Measurements from ENCODE around the gene DPY30.

Gene DPY30

GRCh38 chr2:32064021-32064601 is 24.5 kb upstream of the DPY30 start:
- no peaks in the 10 kb centered on the region for H3F3A ChIP-seq (ENCODE audit: insufficient read depth)
- H3K4me3 ChIP-seq (ENCODE audit: insufficient read depth, low read length, poor library complexity, severe bottlenecking), result peak overlapping the region; percentile 86
- peaks cover 21% of the 10 kb centered on the region; the same call in 1 of the 2 replicates for H3K79me2 ChIP-seq (ENCODE audit: insufficient read depth, low read length)
- H3K36me3 ChIP-seq (ENCODE audit: low read length), result no peaks in the 10 kb centered on the region
- H3K9me2 ChIP-seq (replicated peaks; ENCODE audit: insufficient read depth, low read length), result no peaks in the 10 kb centered on the region
- no peaks in the 10 kb centered on the region for H3K9me3 ChIP-seq (ENCODE audit: insufficient read depth, low read length)
- H3K27ac ChIP-seq (ENCODE audit: low read depth, low read length), result peak overlapping the region; percentile 76
- H3K9ac ChIP-seq (ENCODE audit: low read length), result peak overlapping the region; percentile 86
- H3K27me3 ChIP-seq (ENCODE audit: low read length), result no peaks in the 10 kb centered on the region
- H3K4me2 ChIP-seq (ENCODE audit: low read depth, low read length, poor library complexity, severe bottlenecking), result peak overlapping the region; percentile 86
- TF ChIP-seq EZH2phosphoT487 (conservative IDR thresholded peaks at IDR 0.05; ENCODE audit: low read length), result no peak
- no peak for TF ChIP-seq CTCF (IDR thresholded peaks at IDR 0.05; ENCODE audit: insufficient read depth, low read length, poor library complexity, severe bottlenecking)
- H2AFZ ChIP-seq (ENCODE audit: low read depth, low read length, severe bottlenecking), result peak overlapping the region; percentile 23
- H4K20me1 ChIP-seq (ENCODE audit: low read depth, low read length), result no peaks in the 10 kb centered on the region

GRCh38 chr2:32063310-32064020 is 23.9 kb upstream of the DPY30 start, which contains the start of gene SPAST:
TSS of gene SPAST (plus strand) at chr2:32063556. CDS start at chr2:32063832, 276 bp downstream.
- no peaks in the 10 kb centered on the region for H3F3A ChIP-seq (ENCODE audit: insufficient read depth)
- H3K9me3 ChIP-seq (ENCODE audit: insufficient read depth, low read length), result no peaks in the 10 kb centered on the region
- no peaks in the 10 kb centered on the region for H3K9me2 ChIP-seq (replicated peaks; ENCODE audit: insufficient read depth, low read length)
- H3K9ac ChIP-seq (ENCODE audit: low read length), result peak within 1 kb of the TSS; percentile 86
- peaks cover 17% of the 10 kb centered on the region; the same call in 1 of the 2 replicates for H3K79me2 ChIP-seq (ENCODE audit: insufficient read depth, low read length)
- peak within 1 kb of the TSS; percentile 86 for H3K4me2 ChIP-seq (ENCODE audit: low read depth, low read length, poor library complexity, severe bottlenecking)
- peak within 1 kb of the TSS; percentile 76 for H3K27ac ChIP-seq (ENCODE audit: low read depth, low read length)
- H3K27me3 ChIP-seq (ENCODE audit: low read length), result no peaks in the 10 kb centered on the region
- no peak for TF ChIP-seq CTCF (IDR thresholded peaks at IDR 0.05; ENCODE audit: insufficient read depth, low read length, poor library complexity, severe bottlenecking)
- TF ChIP-seq EZH2phosphoT487 (conservative IDR thresholded peaks at IDR 0.05; ENCODE audit: low read length), result no peak
- H3K36me3 ChIP-seq (ENCODE audit: low read length), result no peaks in the 10 kb centered on the region
- H3K4me3 ChIP-seq (ENCODE audit: insufficient read depth, low read length, poor library complexity, severe bottlenecking), result peak within 1 kb of the TSS; percentile 86
- no peaks in the 10 kb centered on the region for H4K20me1 ChIP-seq (ENCODE audit: low read depth, low read length)
- peak within 1 kb of the TSS; percentile 98 for H2AFZ ChIP-seq (ENCODE audit: low read depth, low read length, severe bottlenecking)

- no peaks in the 10 kb centered on the region for H3K9me3 ChIP-seq (ENCODE audit: insufficient read depth, low read length)
- peak overlapping the region; percentile 86 for H3K4me3 ChIP-seq (ENCODE audit: insufficient read depth, low read length, poor library complexity, severe bottlenecking)
- H3K36me3 ChIP-seq (ENCODE audit: low read length), result no peaks in the 10 kb centered on the region
- peak overlapping the region; percentile 84 for H3K4me2 ChIP-seq (ENCODE audit: low read depth, low read length, poor library complexity, severe bottlenecking)
- no peaks in the 10 kb centered on the region for H3K9me2 ChIP-seq (replicated peaks; ENCODE audit: insufficient read depth, low read length)
- H3K27ac ChIP-seq (ENCODE audit: low read depth, low read length), result no peak overlapping the region
- no peak for TF ChIP-seq EZH2phosphoT487 (conservative IDR thresholded peaks at IDR 0.05; ENCODE audit: low read length)
- no peak for TF ChIP-seq CTCF (IDR thresholded peaks at IDR 0.05; ENCODE audit: insufficient read depth, low read length, poor library complexity, severe bottlenecking)
- no peaks in the 10 kb centered on the region for H3F3A ChIP-seq (ENCODE audit: insufficient read depth)
- no peaks in the 10 kb centered on the region for H4K20me1 ChIP-seq (ENCODE audit: low read depth, low read length)
- peak overlapping the region; percentile 86 for H3K9ac ChIP-seq (ENCODE audit: low read length)
- peaks cover 14% of the 10 kb centered on the region; the same call in 1 of the 2 replicates for H3K79me2 ChIP-seq (ENCODE audit: insufficient read depth, low read length)
- H2AFZ ChIP-seq (ENCODE audit: low read depth, low read length, severe bottlenecking), result peak overlapping the region; percentile 98
- no peaks in the 10 kb centered on the region for H3K27me3 ChIP-seq (ENCODE audit: low read length)
These were observed 22.6 kb upstream of the DPY30 start for GRCh38 chr2:32061973-32062861.

Measured in SU-DHL-6 (cell line).